GM21737 (cell line): Measurements from ENCODE around the gene CHAC1.

Source experiments
- ATAC-seq: cut with Tn5 transposase; IDR thresholded peaks from one replicate; pipeline ENCODE4 v1.9.1; 2021; ENCODE audit warnings: mild to moderate bottlenecking, moderate library complexity; ENCODE audit not compliant: unreplicated experiment

CHAC1 gene

DNA sequence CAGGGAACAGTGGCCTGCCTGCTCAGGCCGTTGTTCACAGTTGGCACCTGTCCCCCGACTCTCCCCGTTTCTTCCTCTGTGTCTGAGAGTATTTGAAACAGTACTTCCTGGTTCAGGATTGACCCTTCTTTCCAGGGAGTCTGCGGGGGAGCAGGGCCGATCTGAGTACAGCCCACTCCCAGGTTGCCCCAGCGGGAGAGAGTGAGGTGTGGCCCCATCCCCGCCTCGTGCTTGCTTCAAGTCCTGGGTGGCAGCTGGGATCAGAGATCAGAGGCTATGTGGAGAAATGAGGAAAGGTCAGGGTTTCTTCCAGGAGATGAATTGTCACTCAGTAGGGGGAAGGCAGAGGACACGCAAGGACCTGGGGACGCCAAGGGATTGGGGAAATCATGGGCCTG is 30.7 kb upstream of the CHAC1 start:
- no peak for ATAC-seq

DNA sequence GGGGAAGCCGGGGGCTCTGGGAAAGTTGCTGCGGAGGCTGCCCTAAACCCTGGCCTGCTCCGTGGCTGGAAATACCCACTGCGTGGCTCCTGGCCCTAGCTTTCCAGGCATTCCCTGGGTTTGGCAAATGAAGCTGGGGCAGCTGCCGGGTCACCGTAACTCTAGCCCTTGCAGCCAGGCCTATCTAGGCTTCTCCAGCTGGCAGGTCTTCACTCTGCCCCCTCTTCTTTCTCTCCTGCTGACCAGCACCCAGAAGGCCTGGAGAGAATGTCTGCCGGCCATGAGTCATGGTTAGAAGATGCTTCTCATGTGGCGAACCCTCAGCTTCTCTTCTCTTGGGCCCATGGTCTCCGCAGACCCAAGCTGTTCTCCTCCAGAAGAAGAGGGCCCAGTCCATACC is 29.7 kb upstream of the CHAC1 start:
- ATAC-seq: no peak

DNA sequence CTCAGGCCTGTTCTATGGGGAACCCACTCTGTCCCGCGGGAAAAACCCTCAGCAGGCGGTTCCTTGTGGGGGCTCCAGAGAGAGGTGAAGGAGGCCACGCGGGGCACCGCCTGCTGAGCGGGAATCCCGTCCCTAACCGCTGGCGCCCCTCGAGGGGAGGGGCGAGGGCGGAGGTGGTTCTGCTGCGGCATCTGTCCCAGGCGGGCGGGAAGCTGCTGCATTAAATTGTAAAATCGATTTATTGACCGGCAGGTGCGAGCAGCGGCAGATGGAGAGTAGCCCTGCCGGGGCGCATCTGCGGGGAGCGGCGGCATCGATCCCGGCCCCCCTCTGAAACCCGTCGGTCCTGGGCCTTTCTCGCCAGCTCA is 27.8 kb upstream of the CHAC1 start:
- ATAC-seq: no peak

DNA sequence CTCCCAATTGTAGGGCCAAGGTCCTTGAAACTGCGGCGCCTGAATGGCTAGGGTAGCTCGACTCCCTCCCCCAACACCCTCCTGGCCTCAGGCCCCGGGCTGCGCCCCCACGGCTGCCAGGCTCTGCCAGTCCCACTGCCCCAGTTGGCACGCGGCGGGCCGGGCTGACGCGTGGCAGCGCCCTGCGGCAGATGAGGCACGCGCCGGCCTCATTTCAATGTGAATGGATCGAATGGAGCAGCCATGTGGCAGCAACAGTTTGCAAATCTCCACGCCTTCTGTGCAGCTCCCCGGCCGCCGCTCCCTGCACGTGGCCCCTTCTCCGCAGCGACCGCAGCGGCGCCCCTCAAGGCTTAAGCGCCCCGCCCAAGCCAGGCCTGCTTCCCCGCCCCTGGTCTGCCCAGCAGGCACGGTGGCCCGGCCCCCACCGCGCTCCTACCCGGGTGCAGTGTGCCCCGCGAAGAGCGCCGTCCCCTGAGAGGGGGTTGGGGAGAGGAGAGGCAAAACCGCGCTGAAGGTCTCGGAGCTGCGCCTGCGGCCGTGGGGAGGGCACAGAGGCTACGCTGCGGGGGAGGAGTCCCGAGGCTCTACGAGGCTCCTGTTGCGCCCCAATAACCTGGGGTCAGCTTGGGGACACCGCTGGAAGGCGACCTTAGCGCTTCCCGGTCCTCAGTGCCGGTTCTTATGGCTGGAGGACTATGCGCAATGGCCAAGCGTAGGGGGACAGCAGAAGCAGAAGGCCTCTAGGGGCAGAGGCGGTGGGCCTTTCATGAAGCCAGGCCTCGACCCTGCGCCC is 27.2 kb upstream of the CHAC1 start:
- ATAC-seq: no peak

DNA sequence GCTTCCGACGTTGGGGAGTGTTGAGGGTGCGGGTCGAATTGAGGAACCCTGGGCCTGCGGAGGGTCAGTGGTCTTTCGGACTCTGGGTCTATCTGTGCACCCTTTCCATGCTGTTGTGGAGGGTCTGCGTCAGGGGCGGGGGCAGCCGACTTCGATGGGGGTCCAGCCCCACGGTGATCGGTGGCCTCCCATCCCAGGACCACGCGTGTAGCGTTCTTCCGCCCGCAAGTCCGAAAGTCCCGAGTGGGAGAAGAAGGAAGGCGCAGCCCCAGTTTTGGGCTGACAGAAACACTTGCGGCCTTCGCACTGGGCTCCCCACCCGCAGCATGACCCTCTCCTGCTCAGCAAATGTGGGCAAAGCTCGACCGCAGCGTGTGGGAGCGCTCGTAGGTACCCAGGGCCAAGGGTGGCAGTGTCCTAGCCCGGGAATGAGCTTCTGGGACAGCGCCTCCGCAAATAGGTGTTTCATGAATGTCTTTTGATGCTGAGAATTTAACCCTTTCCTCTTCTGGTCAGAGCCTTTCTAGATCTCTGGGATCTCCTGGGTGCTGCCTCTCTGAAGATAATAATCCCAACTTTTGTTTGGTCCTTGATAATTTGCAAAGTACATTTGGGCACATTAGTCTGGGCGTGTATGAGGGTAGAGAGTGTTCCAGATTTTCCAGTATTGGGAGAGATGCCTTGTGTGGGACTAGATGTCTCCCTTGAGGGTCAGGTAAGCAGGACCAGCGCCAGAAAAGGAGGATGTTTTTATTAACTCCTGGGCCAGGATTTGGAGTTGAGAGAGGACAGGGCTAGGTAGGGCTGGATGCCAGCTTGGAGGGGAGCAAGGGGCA is 26.4 kb upstream of the CHAC1 start:
- ATAC-seq: no peak

DNA sequence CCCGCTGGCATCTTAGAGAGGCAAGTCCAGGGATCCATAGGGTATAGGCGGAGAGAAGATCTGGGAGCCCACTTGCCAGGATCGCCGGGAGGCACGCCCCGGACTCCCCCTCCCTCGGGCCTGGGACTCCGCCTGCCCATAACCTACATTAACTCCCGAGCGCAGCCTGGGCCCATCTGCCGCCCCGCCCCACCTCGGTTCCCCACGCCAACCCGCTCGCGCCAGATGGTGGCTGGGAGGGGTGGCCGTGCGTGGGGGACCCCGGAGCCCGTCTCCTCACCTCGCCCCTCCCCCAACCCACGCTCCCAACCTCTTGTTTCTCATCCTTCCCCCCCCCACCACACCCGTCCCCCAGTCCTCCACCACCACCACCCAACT is 25.8 kb upstream of the CHAC1 start:
- no peak for ATAC-seq

DNA sequence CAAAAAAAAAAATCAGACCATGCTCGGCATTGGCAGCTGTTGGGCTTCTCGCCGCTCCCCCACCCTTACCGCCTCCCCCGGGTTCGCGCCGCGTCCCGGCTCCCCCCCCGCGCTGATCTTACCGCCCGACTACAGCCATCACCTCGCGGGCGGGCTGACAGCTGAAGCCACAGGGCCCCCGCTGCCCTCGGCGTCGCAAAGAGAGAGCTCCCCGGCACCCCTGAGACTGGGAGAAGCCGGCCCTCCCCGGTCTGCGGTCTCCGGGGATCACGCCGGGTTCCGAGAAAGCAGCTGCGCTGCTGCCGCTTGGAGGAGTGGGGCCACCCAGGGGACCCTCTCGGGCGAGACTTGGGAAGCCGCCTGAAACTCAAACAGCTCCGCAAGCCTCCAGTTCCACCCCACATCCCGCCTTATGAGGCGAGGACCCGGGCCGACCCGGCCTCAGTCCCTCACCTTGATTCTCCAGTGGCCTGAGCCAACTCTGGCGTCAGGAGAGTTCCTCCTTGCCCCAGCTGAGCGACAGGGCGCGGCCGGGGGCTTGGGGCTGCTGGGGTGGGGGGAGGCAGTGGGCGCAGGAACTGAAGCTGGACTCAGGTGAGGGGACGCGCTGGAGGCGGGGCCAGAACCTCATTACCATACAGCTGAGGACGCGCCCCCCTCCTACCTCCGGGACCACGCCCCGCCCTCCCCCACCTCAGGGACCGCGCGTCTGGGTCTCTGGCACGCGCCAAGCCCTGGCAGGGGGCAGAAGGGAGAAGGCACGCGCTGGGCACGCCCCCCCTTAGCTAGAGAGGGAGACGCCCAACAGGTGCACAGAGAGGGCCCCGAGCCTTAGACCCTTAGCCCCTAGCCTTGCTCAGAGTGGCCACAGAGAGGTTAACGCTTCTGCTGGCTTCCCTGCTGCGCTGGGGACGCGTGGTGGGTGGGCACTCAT is 25.1 kb upstream of the CHAC1 start:
- no peak for ATAC-seq

DNA sequence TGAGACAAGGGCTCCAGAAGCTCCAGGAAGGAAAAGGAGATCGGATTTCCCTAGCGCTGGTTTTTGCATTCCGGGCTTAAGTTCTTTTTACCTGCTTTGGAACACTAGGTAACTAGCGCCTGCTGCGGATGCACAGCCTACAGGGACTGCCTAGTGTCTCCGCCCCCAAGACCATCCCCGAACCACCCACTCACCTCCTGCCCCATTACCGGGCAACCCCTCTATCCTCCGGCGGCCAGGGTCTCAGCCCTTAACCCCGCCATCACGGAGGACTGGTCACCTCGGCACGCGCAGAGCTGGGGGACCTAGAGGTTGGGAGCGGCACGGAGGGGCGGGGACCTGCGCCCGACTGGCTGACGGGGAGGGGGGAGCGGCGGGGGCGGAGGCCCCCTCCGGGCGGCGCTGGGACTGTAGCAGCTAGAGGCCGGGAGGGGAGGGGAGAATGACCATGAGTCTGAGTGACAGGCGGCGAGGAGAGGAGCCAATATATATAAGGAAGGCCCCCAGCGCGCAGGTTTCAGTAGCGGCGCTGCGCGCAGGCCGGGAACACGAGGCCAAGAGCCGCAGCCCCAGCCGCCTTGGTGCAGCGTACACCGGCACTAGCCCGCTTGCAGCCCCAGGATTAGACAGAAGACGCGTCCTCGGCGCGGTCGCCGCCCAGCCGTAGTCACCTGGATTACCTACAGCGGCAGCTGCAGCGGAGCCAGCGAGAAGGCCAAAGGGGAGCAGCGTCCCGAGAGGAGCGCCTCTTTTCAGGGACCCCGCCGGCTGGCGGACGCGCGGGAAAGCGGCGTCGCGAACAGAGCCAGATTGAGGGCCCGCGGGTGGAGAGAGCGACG is 24.2 kb upstream of the CHAC1 start, which contains the start of gene DLL4:
Gene DLL4 (plus strand): TSS at position 520 of the 839 bp plus-strand sequence. CDS start 329 bp downstream, outside the sequence.
- no peak for ATAC-seq

DNA sequence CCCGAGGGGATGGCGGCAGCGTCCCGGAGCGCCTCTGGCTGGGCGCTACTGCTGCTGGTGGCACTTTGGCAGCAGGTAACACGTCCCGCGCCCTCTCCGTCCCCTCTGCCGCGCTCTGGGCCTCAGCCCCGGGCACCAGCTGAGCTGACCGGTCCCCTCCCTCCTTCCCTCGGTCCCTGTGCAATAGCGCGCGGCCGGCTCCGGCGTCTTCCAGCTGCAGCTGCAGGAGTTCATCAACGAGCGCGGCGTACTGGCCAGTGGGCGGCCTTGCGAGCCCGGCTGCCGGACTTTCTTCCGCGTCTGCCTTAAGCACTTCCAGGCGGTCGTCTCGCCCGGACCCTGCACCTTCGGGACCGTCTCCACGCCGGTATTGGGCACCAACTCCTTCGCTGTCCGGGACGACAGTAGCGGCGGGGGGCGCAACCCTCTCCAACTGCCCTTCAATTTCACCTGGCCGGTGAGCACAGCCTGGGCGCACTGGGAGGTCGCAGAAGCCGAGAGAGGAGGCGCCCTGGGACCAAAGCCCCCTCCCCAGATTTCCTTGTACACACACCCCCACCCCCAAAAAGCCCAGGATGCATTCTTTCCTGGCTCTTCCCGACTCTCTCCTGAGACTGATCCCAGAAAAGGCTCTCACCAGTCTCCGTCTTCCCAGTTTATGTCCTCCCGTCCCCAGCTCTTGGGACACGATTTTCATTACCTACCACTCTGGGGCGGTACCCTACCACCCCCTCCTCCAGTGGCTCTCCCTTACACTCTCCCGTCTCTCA is 23.4 kb upstream of the CHAC1 start:
- ATAC-seq: no peak

DNA sequence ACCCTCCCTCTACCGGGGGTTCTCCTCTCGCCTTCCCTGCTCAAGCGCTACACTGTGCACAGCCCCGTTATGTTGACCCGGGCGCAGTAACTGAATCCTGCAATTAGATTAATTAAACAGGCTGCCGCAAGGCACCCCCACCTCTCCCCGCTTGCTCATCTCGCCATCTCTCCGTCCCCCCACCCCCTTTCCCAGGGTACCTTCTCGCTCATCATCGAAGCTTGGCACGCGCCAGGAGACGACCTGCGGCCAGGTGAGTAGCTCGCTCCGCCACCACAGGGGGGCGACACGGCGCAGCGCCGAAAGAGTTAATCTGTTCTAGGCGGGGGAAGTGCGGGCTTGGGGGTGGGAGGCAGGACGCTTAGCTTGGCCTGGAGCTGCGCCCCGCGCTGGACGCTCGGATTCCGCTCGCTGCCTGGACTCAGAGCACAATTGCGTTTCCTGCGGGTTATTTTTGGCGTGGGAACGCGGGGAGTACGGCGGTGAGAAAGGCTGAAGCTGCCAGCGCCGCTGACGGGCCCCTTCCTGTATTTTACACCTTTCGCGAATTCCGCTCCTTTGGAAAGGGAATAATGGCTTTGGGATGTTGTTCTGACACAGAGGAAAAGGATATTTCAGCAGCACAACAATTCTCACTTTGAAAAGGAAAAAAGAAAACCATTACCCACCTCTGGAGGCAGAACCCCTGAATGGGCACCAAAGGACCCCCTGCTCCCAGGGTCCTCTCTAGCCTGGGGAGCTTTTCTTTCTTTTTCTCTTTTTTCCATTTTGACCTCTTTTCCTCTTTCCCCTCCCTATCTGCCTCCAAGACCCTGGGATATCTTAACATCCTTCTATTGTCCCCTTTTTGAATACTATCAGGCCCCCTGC is 22.6 kb upstream of the CHAC1 start:
- no peak for ATAC-seq

DNA sequence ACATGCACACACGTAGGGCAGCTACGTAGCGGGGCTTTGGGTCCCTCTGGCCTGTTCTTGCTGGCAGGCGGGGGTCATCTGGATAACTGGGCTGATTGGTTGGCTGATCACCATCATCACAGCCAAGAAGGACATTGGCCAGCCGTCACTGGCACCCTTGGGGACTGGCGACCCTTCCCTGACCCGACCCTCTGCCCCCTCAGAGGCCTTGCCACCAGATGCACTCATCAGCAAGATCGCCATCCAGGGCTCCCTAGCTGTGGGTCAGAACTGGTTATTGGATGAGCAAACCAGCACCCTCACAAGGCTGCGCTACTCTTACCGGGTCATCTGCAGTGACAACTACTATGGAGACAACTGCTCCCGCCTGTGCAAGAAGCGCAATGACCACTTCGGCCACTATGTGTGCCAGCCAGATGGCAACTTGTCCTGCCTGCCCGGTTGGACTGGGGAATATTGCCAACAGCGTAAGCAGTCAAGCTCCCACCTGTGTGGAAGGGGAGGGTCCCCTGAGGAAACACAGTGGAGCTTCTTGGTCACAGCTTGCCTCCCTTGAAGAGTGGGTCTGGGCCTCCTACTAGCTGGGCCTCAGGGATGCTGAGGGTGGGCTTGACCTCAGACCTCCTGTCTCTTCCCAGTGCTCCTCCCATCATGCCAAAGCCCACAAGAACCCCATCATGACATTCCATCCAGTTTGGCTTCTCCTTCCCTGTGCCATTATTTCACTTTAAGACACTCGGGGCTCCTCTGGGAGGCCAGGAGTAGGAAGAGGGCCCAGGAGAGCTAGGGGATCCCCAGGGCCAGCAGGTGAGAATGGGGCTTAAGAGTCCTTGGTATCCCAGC is 21.8 kb upstream of the CHAC1 start:
- ATAC-seq: no peak

DNA sequence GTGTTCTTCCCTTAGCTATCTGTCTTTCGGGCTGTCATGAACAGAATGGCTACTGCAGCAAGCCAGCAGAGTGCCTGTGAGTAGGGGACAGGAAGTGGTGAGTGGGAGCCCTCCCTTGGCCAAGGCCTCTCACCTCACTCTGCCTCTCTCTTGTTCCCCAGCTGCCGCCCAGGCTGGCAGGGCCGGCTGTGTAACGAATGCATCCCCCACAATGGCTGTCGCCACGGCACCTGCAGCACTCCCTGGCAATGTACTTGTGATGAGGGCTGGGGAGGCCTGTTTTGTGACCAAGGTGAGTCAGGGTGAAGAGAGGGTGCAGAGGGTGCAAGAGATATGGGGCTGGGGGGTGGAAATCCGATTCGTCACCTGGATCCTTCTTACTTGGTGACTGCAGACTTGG is 21.1 kb upstream of the CHAC1 start:
- ATAC-seq: no peak

DNA sequence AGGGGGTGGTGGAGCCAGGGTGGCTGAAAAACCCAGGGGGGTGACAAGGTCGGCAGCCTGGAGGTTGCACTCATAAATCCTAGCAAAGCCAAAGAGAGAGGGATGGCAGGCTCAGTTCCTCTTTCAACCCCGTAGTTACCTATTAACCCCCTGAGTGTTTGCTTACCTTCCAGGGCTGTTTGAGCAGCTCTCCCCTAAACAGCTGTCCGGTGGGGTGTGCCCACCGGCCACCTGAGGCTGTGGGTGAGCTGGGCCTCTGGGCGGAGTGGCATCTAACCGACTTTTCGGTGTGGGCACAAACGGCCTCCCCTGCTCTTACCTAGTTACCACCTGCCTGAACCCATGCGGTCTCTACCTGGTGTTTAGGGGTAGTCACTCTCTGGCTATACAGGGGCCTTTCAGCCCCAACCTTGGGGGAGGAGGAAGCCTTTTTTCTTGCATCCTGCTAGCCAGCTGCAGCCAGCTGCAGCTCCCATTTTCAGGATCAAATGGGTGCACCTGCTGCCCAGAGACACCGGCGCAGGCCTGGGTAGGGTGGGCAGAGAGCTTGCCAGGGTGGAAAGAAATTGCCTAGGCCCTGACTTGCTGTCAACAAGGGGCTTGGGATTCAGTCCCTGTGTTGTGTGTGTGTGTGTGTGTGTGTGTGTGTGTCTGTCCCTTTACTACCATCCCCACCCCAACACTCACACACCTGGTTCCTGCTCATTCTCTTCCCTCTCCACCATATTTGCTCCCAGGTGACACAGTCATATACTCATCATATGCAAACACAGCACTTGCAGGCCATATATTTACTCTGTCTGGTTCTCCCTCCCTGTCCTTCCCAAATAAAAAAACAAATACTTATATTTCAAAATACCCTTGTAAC is 20.4 kb upstream of the CHAC1 start:
- ATAC-seq: no peak

DNA sequence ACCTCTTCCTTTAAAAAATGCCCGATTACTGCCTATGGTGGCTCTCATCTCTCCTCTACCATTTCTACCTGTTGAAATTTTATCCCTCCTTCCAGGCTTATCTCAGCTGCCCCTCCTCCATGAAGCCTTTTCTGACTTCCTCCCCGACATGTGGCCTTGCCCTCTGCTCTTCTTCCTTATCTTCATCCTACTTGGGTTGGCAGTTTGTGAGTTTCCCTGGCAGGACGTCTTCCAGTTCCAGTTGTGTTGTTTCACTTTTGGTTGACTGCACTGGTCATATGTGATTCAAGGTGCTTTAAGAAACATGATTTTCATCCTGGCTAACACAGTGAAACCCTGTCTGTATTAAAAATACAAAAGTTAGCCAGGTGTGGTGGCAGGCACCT is 19.8 kb upstream of the CHAC1 start:
- ATAC-seq: no peak

DNA sequence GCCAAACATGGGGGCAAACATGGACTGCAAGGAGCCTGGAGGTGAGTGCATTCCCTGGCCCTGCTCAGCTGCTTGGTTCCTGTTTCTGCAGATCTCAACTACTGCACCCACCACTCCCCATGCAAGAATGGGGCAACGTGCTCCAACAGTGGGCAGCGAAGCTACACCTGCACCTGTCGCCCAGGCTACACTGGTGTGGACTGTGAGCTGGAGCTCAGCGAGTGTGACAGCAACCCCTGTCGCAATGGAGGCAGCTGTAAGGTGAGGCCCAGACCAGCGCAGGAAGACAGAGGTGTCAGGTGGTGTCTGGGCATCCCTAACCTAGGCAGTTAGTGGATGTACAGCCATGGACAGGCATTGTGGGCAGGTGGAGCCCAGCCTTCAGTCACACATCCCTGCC is 18.8 kb upstream of the CHAC1 start:
- no peak for ATAC-seq

DNA sequence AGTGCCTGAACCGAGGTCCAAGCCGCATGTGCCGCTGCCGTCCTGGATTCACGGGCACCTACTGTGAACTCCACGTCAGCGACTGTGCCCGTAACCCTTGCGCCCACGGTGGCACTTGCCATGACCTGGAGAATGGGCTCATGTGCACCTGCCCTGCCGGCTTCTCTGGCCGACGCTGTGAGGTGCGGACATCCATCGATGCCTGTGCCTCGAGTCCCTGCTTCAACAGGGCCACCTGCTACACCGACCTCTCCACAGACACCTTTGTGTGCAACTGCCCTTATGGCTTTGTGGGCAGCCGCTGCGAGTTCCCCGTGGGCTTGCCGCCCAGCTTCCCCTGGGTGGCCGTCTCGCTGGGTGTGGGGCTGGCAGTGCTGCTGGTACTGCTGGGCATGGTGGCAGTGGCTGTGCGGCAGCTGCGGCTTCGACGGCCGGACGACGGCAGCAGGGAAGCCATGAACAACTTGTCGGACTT is 17.0 kb upstream of the CHAC1 start:
- no peak for ATAC-seq
